HepG2 (cell line): Measurements from ENCODE around the gene PLIN5. TPM values are rescaled to one million over a fixed set of nuclear protein-coding genes. Genes with fewer than 3 reads are reported as not detected.

Experiments
- ADNP ChIP-seq: sonication (generic); formaldehyde crosslinking; IDR thresholded peaks from 2 replicates; pipeline ENCODE4 v1.4.0; 2020; ENCODE audit warnings: missing genetic modification reagents
- AGO2 ChIP-seq: fragments of 200-400 bp; formaldehyde crosslinking; optimal IDR thresholded peaks from 2 replicates; pipeline ENCODE3; 2017; ENCODE audit warnings: mild to moderate bottlenecking, low read depth, low read length, moderate library complexity
- ATF1 ChIP-seq: IDR thresholded peaks from 2 replicates; pipeline ENCODE4 v1.6.1; 2016; ENCODE audit warnings: mild to moderate bottlenecking, control low read depth
- BHLHE40 ChIP-seq: IDR thresholded peaks from 2 replicates; pipeline ENCODE4 v1.6.1; 2011; ENCODE audit warnings: low read length, improper control_type of control experiment
- CHD4 ChIP-seq: fragments of 200-600 bp; sonication (generic); IDR thresholded peaks from 2 replicates; pipeline ENCODE4 v1.7.0; 2017; ENCODE audit warnings: mild to moderate bottlenecking, low read length, borderline replicate concordance
- HNRNPL ChIP-seq: fragments of 200-400 bp; formaldehyde crosslinking; IDR thresholded peaks from 2 replicates; pipeline ENCODE4 v1.6.1; 2017; ENCODE audit warnings: mild to moderate bottlenecking, low read depth, low read length
- MTERF4 ChIP-seq: sonication (generic); formaldehyde crosslinking; IDR thresholded peaks from 2 replicates; pipeline ENCODE4 v1.8.0; 2023; ENCODE audit warnings: mild to moderate bottlenecking, missing genetic modification reagents
- NPAS2 ChIP-seq: sonication (generic); formaldehyde crosslinking; IDR thresholded peaks from 2 replicates; pipeline ENCODE4 v1.8.0; 2022; ENCODE audit warnings: mild to moderate bottlenecking, missing genetic modification reagents, borderline replicate concordance
- NR1H2 ChIP-seq: sonication (generic); formaldehyde crosslinking; IDR thresholded peaks from 2 replicates; pipeline ENCODE4 v1.8.1; 2022; ENCODE audit warnings: low read depth, missing genetic modification reagents, borderline replicate concordance
- NR2F1 ChIP-seq, 2 experiments: fragments of 450-650 bp in 1 of 2; formaldehyde crosslinking in 1 of 2; IDR thresholded peaks; 2 replicates each; pipeline versions ENCODE4 v1.5.0 to v1.6.1; 2016 to 2020; ENCODE audit warnings: mild to moderate bottlenecking in 1 of 2, missing compliant biosample characterization in 1 of 2, missing genetic modification reagents in 1 of 2, moderate library complexity in 1 of 2
- SP5 ChIP-seq: IDR thresholded peaks from 2 replicates; pipeline ENCODE4 v1.6.1; 2016; ENCODE audit warnings: low read depth, borderline replicate concordance
- STAG1 ChIP-seq: sonication (generic); formaldehyde crosslinking; IDR thresholded peaks from 2 replicates; pipeline ENCODE4 v1.4.0; 2020; ENCODE audit warnings: missing genetic modification reagents
- TBL1XR1 ChIP-seq: fragments of 150-350 bp; IDR thresholded peaks from 2 replicates; pipeline ENCODE4 v1.6.1; 2014; ENCODE audit warnings: borderline replicate concordance, low read length; ENCODE audit not compliant: partially characterized antibody
- TEAD2 ChIP-seq: sonication (generic); formaldehyde crosslinking; IDR thresholded peaks from 2 replicates; pipeline ENCODE4 v1.9.0; 2021; ENCODE audit warnings: missing genetic modification reagents
- ZNF367 ChIP-seq: sonication (generic); formaldehyde crosslinking; IDR thresholded peaks from 2 replicates; pipeline ENCODE4 v1.4.0; 2020; ENCODE audit warnings: missing genetic modification reagents, borderline replicate concordance
- ZNF451 ChIP-seq: sonication (generic); formaldehyde crosslinking; IDR thresholded peaks from 2 replicates; pipeline ENCODE4 v1.5.0; 2020; ENCODE audit warnings: mild to moderate bottlenecking, missing genetic modification reagents
- ZNF468 ChIP-seq: sonication (generic); formaldehyde crosslinking; IDR thresholded peaks from 2 replicates; pipeline ENCODE4 v1.8.0; 2022; ENCODE audit warnings: mild to moderate bottlenecking, moderate library complexity, missing genetic modification reagents
- ZNF501 ChIP-seq: sonication (generic); formaldehyde crosslinking; IDR thresholded peaks from 2 replicates; pipeline ENCODE4 v1.5.1; 2020; ENCODE audit warnings: mild to moderate bottlenecking, moderate library complexity, missing genetic modification reagents
- ZNF629 ChIP-seq: sonication (generic); formaldehyde crosslinking; conservative IDR thresholded peaks from 2 replicates; pipeline ENCODE4 v1.5.0; 2020; ENCODE audit warnings: missing genetic modification reagents
- polyA plus RNA-seq, 8 experiments: library from polyadenylated mRNA; depleted of rRNA in 3 of 8; stranded (reverse) in 7 of 8; unstranded in 1 of 8; fragments of >200 nt; fragmentation: Illumina TruSeq in 4 of 8; extraction: Trizol in 4 of 8; gene quantifications; 2 replicates each; pipeline versions ENCODE4 v1.2.1 to v1.2.3, GENCODE V29; 2011 to 2016; ENCODE audit warnings: low read depth in 4 of 8, missing spikeins in 1 of 8, mixed read lengths in 1 of 8; ENCODE audit not compliant: insufficient read depth in 1 of 8
- total RNA-seq, 5 experiments: library from RNA; depleted of rRNA; stranded (reverse); fragments of >200 nt; fragmentation: Illumina TruSeq; extraction: Trizol; gene quantifications; 2 replicates each; pipeline ENCODE4 v1.2.3, GENCODE V29; 2016; ENCODE audit warnings: low read depth in 1 of 5
- TF ChIP-seq, protein P1 (sequence below): sonication (generic); formaldehyde crosslinking; IDR thresholded peaks from 2 replicates; pipeline ENCODE4 v1.4.0; 2020; ENCODE audit warnings: missing genetic modification reagents
- TF ChIP-seq, protein P2 (sequence below): sonication (generic); formaldehyde crosslinking; IDR thresholded peaks from 2 replicates; pipeline ENCODE4 v1.5.1; 2020; ENCODE audit warnings: mild to moderate bottlenecking, missing genetic modification reagents, moderate library complexity
- TF ChIP-seq, protein P3 (sequence below): IDR thresholded peaks from 2 replicates; pipeline ENCODE4 v1.6.1; 2016; ENCODE audit warnings: low read depth, borderline replicate concordance
- TF ChIP-seq, protein P4 (sequence below): sonication (generic); formaldehyde crosslinking; IDR thresholded peaks from 2 replicates; pipeline ENCODE4 v1.9.0; 2022; ENCODE audit warnings: missing genetic modification reagents, mild to moderate bottlenecking, borderline replicate concordance

PLIN5 gene
- total and polyA plus RNA-seq, 2 of the 13 experiments (the other 11 are each of a cell fraction or from before 2014, with no cell fraction given) = 1.8 to 4.8 TPM

DNA sequence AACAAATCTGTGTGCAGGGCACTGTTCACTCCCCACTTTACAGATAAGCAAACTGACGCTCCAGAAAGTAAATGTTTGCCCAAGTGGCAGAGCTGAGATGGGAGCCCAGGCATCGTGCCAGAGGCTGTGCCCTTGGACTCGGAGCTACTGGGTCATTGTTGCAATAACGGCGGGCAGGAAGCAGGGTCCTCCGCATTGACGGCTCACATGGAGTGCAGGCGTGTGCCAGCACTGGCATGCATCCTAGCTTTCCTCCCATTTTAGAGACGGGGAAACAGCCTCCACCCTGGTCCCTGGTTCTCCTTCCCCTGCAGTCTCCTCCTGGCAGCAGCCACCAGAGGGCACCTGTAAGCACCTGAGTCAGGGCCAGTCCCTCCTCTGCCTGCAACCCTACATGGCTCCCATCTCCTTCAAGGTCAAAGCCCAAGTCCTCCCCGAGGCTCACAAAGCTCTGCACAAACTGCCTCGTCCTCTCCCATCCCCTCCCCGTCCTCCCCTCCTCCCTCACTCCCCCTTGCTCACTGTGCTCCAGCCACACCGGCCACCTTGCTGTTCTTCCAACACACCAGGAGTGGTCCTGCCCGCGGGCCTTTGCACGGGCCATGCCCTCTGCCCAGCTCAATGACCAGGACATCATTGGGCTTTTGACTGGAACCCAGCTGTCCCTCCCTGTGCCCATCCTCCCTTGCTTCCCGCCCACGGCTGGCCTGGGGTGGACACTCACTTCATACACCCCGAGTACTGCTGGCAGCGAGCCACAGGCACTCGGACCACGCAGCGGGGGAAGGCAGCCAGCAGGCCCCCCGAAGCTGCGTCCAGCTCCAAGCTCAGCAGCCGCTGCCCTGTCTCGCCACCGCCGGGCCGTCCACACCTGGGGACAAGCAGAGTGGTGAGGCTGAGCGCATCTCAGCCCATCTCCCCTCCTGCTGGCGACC is 12.5 kb upstream of the PLIN5 start (continued):
- TF ChIP-seq, protein P1, sequence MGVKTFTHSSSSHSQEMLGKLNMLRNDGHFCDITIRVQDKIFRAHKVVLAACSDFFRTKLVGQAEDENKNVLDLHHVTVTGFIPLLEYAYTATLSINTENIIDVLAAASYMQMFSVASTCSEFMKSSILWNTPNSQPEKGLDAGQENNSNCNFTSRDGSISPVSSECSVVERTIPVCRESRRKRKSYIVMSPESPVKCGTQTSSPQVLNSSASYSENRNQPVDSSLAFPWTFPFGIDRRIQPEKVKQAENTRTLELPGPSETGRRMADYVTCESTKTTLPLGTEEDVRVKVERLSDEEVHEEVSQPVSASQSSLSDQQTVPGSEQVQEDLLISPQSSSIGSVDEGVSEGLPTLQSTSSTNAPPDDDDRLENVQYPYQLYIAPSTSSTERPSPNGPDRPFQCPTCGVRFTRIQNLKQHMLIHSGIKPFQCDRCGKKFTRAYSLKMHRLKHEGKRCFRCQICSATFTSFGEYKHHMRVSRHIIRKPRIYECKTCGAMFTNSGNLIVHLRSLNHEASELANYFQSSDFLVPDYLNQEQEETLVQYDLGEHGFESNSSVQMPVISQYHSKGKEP (CRISPR knock-in tag) = no peak
- TF ChIP-seq NR2F1 (CRISPR knock-in tag; IDR thresholded peaks at IDR 0.05) (no peak), ZNF367 (CRISPR knock-in tag) (no peak), SP5 (CRISPR knock-in tag) (no peak), ZNF468 (CRISPR knock-in tag) (no peak), CHD4 (0 out of 2 replicates have a peak, but pooled peaks have one; percentile 32), TBL1XR1 (no peak), ZNF501 (CRISPR knock-in tag) (no peak), ZNF451 (CRISPR knock-in tag) (no peak), ADNP (CRISPR knock-in tag) (peak; percentile 59; the same call in 1 of the 2 replicates), NR1H2 (CRISPR knock-in tag) (no peak), STAG1 (CRISPR knock-in tag) (peak; percentile 26; the same call in 1 of the 2 replicates), BHLHE40 (no peak), MTERF4 (CRISPR knock-in tag) (no peak), ATF1 (no peak), TEAD2 (CRISPR knock-in tag) (no peak), HNRNPL (0 out of 2 replicates have a peak, but pooled peaks have one; percentile 9), AGO2 (peak; percentile 81), ZNF629 (CRISPR knock-in tag) (peak; percentile 78), NPAS2 (no peak)
- TF ChIP-seq, protein P2, sequence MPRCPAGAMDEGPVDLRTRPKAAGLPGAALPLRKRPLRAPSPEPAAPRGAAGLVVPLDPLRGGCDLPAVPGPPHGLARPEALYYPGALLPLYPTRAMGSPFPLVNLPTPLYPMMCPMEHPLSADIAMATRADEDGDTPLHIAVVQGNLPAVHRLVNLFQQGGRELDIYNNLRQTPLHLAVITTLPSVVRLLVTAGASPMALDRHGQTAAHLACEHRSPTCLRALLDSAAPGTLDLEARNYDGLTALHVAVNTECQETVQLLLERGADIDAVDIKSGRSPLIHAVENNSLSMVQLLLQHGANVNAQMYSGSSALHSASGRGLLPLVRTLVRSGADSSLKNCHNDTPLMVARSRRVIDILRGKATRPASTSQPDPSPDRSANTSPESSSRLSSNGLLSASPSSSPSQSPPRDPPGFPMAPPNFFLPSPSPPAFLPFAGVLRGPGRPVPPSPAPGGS (CRISPR knock-in tag) = no peak
- TF ChIP-seq, protein P3, sequence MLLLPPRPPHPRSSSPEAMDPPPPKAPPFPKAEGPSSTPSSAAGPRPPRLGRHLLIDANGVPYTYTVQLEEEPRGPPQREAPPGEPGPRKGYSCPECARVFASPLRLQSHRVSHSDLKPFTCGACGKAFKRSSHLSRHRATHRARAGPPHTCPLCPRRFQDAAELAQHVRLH (CRISPR knock-in tag) = no peak
- TF ChIP-seq, protein P4, sequence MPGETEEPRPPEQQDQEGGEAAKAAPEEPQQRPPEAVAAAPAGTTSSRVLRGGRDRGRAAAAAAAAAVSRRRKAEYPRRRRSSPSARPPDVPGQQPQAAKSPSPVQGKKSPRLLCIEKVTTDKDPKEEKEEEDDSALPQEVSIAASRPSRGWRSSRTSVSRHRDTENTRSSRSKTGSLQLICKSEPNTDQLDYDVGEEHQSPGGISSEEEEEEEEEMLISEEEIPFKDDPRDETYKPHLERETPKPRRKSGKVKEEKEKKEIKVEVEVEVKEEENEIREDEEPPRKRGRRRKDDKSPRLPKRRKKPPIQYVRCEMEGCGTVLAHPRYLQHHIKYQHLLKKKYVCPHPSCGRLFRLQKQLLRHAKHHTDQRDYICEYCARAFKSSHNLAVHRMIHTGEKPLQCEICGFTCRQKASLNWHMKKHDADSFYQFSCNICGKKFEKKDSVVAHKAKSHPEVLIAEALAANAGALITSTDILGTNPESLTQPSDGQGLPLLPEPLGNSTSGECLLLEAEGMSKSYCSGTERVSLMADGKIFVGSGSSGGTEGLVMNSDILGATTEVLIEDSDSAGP (CRISPR knock-in tag) = 0 out of 2 replicates have a peak, but pooled peaks have one; percentile 8
